GM21529 (cell line): Measurements from ENCODE around the gene EPHB1.
"Not testable (repeated sequence)": the region's sequence is repeated elsewhere in the genome, so short reads cannot be mapped to it uniquely, and the experiment has no call there.

Experiments
- ATAC-seq: cut with Tn5 transposase; IDR thresholded peaks from one replicate; pipeline ENCODE4 v1.9.1; 2021; ENCODE audit not compliant: unreplicated experiment

Gene EPHB1

DNA sequence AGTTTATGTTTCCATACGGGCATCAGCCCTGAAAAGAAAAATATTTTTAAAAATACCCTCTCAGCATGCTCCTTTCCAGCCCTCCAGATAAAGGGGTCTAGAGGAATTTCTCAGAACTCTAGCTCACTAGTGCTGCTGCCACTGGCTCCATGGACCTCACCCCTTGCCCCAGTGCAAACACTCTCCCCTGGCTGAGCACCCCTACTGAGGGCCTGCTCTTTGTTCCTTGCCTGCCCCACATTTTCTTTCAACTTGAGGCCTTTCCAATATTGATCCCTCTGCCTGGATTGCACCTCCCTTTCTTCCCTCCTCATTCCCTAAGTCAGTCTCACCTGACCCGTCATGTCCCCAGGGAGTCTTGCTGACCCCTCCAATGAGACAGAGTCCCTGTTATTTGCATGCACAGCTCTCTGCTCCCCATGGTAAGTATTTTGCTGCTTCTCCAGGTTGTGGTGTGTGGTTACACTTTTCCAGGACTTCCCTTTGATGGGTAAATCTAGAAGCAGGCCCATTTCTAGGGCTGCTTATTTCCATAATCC lies 196.5 kb downstream of the EPHB1 start:
- ATAC-seq, result no peak

DNA sequence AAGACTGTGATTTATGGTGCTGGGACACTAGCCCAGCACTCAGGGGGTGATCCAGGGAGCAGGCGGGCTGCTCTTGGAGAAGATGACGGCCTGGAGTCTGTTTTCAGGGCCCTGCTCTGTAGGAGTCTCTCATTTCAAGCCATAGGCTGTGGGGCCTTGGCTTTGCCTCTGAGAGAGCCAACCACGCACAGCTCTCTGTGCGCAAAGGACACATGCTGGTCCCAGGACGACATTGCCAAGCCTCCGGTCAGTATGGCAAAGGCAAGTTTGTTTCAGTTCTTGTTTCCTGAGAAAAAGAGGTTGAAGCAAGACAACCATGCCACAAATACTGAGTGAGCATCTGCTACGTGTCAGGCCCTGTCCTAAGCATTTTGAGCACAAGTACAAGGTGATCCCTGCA lies 197.1 kb downstream of the EPHB1 start:
- ATAC-seq, result no peak

DNA sequence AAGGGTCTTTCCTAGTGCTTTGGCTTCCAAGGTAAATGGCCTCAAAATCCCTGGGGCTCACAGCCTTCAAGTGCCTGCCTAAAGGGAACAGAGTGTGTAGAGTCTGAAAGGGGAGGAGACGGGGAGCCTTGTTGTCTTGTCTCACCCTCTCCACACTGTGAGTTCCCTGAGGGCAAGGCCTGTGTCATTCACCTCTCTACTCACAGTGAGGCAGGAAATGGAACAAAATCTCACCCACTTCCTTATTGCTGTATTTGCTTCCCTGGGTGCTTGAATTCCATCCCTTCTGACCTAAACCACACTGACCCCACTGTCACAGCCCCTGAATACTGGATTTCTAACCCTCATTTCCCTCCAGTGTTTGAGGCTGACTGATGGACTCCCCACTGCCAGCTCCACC lies 197.5 kb downstream of the EPHB1 start:
- ATAC-seq, result no peak

DNA sequence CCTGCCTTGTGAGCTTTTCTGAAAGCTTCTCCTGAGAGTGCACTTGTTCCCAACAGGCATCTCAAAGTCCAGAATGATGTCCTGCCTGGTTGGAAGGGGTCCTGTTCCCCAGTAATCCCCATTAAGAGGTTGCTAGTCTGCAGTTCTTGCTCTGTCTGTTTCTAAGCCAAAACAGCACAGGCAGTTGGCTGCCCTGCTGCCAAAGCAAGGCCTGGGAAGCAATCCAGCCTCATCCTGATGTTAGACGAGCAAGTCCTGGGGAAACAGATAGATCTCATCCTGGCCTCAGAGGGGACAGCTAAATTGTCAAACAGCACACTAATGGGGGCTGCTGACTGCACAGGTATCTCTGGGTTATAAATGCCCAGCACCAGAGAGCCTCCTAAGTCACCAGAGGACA lies 198.0 kb downstream of the EPHB1 start:
- no peak for ATAC-seq

DNA sequence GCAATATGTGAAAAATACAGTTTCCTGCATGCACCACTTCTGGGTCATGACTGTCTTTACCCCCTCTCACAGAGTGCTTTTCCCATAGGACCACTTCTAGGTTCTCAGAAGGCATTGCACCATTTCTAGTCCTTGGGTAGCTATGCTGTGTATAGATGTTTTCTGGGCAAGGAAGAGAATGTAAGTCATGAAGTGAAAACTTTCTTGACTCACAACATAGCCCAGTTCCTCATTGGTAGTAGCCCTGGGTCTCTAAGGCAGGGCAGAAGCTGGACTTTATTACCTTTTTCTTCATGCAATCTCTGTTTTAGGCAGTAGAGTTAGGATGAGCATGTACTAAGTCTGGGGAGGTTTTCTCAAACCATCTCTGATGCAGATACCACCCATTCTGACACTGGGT lies 203.1 kb downstream of the EPHB1 start:
- peak; percentile 55 for ATAC-seq

DNA sequence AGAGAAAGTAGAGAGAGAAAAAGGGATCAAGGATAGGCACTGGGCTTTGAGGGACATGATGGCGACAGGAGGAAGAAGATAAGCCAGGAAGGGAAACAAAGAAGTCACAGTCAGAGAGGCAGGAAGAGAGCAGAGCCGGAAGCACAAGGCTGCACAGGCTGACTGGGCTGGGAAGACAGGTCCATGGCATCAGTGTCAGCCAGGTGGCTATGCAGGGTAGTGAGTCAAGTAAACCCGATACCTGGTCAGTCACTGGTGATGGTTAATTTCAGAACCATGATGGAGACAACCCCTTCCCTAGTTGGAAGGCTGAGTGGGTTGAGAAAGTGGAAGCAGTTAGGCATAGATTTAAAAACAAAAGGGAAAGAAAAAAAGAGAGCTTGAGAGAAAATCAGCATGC lies 203.8 kb downstream of the EPHB1 start:
- no peak for ATAC-seq

DNA sequence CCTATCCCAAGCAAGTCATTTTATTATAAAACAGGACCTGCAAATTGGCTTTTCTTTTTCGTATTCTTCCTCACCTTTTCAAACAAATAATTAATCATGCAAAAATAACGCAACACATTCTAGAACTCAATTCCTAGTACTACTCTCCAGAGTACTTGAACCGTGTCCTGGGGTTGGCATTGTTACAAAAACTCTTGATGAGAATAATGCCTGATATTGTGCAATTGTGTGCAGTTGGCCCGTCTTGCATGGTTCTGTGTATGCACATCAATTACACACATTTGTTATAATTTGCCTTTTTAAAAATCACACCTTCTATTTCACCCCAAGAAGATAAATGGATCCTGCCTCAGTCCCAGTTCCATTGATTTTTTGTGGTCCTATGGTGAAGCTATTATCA lies 205.4 kb downstream of the EPHB1 start:
- no peak for ATAC-seq

DNA sequence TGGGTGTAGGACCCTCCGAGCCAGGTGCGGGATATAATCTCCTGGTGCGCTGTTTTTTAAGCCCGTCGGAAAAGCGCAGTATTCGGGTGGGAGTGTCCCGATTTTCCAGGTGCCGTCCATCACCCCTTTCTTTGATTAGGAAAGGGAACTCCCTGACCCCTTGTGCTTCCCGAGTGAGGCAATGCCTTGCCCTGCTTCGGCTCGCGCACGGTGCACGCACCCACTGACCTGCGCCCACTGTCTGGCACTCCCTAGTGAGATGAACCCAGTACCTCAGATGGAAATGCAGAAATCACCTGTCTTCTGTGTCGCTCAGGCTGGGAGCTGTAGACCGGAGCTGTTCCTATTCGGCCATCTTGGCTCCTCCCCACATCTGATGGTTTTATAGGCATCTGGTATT lies 210.6 kb downstream of the EPHB1 start:
- not testable (repeated sequence) for ATAC-seq

DNA sequence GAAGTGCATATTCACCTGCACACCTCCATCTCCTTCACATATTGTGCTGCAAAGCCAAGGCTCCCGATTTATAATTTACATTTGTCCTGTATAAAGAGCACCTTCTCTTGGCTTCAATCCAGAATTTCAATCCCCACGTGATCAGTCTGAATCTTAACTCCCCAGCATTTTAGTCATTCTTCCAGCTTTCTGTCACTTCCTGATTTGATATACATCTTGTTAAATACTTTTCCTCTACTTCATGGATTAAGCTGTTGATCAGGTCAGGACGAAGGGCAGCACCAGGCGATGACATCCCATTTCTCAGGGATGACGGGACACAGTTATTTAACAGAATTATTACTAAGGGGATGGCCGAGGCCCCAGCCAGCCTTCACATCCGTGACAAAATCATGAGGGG lies 212.5 kb downstream of the EPHB1 start:
- no peak for ATAC-seq

DNA sequence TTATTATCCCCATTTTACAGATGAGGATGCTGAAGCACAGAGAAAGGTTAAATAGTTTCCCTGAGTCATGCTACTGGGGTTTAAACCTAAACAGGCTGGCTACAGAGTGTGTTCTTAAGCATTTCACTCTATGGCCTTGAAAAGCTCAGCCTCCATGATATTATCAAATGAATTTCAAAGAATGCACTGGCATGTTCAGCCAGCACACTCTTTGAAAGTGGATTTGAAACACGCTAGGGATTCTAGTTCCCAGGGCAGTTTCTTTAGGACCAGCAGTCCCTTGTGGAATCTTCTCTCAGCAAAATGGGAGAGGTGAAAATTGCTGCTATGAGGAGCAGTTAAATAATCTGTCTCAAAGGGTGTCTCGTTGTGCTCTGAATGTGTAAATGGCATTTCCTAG lies 213.3 kb downstream of the EPHB1 start:
- ATAC-seq, result no peak

DNA sequence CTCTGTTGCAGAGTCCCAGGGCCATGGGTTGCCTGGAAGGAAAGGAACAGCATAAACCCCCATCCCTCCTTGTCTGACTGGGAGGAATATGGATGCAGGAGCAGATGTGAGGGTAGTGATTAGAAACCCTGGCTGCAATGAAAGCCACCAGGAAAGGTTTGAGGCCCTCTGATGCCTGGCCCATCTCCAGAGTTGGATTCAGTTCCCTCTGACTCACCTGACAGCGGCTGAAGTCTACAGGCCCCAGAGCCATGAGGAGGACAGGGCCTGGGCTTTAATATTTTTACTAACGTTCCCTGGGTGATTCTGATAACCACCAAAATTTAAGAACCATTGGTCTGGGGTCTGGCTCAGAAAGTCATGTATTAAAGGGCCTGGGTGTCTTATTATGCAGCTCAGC lies 214.0 kb downstream of the EPHB1 start:
- no peak for ATAC-seq

DNA sequence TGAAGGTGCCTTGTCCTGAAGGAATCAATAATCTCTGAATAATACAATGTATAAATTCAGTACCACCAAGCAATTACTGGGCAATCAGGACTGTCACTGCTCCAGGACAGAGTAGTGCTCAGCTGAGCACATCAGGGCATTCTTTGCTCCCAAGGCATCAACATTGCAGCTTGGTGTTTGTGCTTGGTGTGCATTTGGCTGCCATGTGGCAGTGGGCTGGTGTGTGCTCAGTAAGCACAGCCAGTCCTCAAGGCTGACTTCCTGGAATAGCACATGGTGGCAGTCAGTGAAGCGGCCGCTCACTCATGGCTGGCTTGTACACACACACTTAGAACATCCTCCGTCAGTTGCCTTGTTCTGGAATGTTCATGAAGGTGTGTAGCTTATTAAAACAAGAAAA lies 217.0 kb downstream of the EPHB1 start:
- no peak for ATAC-seq

DNA sequence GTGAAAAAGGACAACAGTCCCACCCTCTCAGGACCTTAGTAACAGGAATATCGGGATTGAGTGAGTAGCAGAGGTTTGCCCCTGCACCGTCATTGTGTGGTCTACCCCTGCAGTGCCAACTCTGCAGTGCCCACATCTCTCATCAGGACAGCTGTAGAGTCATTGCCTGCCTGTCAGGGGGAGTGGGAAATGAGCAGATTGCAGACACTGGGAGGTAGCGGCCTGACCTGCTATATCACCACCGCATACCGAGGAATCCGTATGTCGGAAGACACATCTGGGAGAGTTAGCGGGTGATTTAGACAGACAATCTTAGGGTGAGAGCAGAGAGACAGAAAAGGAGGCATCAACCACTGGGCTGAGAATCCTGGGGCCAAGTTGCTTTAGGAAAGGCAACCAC lies 218.1 kb downstream of the EPHB1 start:
- ATAC-seq, result no peak

DNA sequence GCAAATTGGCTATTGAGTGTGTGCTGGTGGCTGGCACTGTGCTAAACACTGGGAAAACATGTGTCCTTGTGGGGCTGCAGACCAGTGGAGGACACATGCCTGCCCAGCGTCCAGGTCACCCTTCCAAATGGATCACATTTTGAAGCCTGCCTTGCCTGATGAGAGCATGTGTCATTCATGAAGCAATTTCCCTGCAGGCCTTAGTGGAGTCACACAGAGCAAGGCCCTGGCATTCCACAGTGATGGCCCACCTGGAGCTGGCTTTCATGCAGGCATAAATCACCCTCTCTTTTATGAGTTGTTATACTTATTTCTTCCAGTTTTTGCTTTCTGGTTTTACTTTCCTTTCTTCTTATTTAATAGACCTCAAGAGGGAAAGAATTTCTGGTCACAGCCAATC lies 219.5 kb downstream of the EPHB1 start:
- ATAC-seq, result no peak

DNA sequence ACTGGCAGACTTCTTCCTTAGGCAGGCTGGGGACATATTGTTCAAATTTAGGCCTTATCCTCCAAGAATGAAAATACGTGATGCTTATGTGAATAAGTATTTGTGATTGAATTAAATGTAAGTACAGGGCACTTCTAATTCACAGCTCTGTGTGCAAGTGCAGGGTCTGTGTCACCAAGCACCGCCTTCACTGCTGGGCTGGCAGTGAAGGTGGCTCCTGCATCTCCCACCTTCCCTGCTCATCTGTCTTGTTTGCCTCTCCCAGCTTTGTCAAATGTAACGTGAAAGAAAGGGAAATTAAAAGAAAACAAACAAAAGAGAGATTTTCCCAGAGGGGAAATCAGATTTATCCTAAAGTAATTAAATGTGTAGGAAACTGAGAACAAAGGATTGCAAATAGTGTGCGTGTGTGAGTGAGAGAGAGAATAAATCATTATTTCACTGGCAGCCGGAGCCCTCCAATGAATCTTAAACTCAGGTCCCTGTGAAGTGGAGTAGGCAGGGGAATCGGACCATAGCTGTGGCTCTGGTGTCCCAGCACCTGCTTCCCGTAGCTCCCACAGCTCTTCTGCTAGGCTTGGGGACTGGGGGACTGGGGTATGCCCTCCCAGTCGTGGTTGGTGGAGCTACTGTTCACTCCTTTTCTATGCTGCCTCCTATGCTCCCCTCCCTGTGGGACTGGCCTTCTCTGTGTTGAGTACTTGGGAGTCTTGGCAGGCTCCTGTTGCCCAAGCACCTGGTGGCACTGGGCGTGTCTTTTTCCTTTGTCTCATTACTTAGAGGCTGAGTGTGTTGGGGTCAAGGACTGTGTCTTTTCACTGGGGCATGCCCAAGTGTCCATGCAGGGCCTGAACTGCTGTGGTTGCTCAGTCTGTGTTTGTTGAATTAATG lies 222.2 kb downstream of the EPHB1 start:
- no peak for ATAC-seq

DNA sequence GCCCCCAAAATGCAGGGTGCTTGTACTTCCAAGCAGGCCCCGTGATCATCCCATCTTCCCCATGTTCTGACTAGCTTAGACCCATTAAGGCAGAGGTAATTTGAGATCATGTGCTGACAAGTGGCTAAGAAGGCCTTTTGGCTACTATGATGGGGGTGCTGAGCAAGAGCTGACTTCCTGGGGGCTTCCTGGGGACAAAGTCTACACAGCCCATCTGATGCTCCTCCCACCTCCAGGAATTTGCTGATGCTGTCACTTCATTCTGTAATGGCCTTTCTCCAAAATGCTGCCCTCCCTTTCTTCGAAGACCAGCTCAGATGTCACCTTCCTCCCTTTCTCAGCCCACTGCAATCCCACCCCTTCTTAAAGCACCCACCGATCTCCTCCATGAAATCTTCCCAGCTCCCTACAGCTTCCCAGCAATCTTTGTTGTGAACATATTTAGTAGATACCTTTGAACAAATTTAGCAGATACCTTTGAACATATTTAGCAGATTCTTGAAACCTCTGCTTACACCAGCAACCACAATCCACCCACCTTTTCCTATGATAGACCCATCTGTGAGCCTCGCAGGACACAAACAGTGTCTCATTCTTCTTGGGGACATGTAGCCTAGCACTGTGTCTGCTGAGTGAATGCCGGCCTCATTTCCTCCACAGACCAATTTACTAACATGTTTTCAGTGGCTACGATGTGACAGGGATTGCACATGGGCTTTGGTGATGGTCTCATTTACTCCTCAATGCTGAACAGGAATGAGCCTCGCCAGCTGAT lies 223.3 kb downstream of the EPHB1 start:
- peak; percentile 86 for ATAC-seq

DNA sequence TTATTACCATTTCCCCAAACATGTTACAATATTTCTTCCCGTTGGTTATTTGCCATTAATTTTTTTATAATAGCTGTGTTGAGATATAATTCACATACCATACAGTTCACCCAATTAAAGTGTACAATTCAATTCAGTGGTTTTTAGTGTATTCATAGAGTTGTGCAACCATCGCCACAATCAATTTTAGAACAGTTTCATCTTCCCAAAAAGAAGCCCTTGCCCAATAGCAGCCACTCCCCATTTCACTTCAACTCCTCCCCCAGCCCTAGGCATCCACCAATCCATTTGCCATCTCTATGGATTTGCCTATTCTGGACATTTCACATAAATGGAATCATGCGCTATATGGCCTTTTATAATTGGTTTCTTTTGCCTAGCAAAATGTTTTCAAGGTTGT lies 225.1 kb downstream of the EPHB1 start:
- no peak for ATAC-seq

DNA sequence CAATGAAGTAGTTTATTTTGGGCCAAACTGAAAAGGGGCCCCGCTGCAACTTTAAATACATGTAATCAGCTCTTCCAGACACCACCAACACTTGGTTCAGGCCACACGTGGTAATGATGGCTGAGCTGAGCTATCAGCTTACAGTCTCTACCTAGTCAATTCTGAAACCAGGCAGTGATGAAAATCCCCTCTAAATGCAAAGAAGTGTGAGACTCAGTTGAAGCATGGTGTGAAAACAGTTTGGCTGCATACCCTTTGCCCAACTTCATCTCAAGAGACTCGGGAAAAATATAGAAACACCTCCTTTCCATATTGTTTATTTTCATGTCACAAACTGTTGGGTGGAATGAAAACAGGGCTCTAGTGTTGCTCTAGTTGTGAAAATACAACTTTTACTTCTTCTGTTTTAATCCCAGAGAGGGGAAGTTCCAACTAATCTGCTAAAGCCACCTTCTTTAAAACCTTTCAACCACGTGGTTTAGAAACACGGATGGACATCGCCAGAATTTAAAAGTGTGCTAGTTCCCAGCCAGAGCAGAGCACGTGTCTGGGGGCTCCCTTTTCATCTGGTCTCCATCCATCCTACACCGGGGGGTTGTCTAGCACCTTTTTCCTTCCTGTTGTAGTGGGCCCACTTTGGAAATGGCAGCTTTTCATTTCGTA lies 229.1 kb downstream of the EPHB1 start:
- no peak for ATAC-seq

DNA sequence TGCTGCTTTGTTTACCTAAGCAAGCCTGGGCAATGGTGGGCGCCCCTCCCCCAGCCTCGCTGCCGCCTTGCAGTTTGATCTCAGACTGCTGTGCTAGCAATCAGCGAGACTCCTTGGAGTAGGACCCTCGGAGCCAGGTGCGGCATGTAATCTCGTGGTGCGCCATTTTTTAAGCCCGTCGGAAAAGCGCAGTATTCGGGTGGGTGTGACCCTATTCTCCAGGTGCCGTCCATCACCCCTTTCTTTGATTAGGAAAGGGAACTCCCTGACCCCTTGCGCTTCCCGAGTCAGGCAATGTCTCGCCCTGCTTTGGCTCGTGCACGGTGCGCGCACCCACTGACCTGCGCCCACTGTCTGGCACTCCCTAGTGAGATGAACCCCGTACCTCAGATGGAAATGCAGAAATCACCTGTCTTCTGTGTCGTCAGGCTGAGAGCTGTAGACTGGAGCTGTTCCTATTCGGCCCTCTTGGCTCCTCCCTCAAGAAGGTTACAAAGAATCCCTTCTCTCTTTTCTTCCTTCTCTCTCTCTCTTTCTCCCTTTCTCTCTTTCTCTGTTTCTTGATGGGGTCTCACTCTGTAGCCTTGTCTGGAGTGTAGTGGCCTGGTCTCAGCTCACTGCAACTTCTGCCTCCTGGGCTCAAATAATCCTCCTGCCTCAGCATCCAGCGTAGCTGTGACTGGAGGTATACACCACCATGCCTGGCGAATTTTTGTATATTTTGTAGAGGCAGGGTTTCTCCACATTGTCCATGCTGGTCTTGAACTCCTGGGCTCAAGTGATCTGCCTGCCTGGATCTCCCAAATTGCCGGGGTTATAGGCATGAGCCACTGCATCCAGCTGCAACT lies 235.9 kb downstream of the EPHB1 start:
- not testable (repeated sequence) for ATAC-seq

DNA sequence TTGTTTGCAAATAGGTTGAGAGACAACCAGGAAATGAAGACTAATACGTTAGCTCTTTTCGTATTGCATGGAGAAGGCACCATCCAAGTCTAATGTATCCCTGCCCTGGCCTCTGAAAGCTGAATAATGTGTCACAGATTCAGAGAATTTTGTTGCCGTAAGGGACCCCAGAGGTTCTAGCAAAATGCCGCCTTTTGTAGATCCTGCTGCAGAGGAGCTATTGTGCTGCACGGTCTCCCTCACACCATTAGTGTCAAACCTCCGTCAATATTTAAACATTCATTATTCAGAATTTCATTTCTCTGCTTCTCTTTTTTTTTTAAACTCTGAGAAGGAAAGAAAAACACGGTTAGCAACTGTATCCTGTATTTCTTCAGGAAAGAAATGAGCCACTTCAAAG lies 238.7 kb downstream of the EPHB1 start:
- ATAC-seq, result no peak
